Endothelial cell of umbilical vein (primary cell): ENCODE results near the gene APRT. TPM values are rescaled to one million over a fixed set of nuclear protein-coding genes. Genes with fewer than 3 reads are reported as not detected.

Source experiments
- BruUV-seq: library from RNA; stranded (reverse); fragments of 400-500 nt; replicated peaks from 2 replicates; lab custom pipeline; 2021; lab: Mats Ljungman, UMichigan
- CTCF ChIA-PET: fragments of 300-600, 350-600 bp; sonication (Branson Sonifier 250); formaldehyde crosslinking; loops from one replicate; lab custom pipeline; 2021; ENCODE audit warnings: antibody characterized with exemption, inconsistent platforms; lab: Charles Lee
- POLR2A ChIA-PET: fragments of 300-600, 350-600 bp; sonication (Branson Sonifier 250); formaldehyde crosslinking; loops from one replicate; lab custom pipeline; 2021; ENCODE audit warnings: antibody characterized with exemption, inconsistent platforms; lab: Charles Lee
- DNase-seq: peaks from one replicate; pipeline ENCODE4 v3.0.0-alpha.2; 2011; ENCODE audit warnings: low read depth, low spot score
- FAIRE-seq: peaks from 2 replicates; lab custom pipeline; 2011; peaks lifted over from hg19 to GRCh38; lab: Jason Lieb, UNC
- H2AFZ ChIP-seq: 2 replicates; pipeline ENCODE4 v1.6.0; 2012; ENCODE audit warnings: low read depth, low read length, control low read depth, inconsistent platforms
- H3K27ac ChIP-seq: 2 replicates; pipeline ENCODE4 v1.5.1; 2011; ENCODE audit warnings: low read depth, mild to moderate bottlenecking, control low read depth, low read length, moderate library complexity; ENCODE audit not compliant: insufficient read depth
- H3K27me3 ChIP-seq, 2 experiments: 2 replicates each; pipeline versions ENCODE4 v1.6.0 to v1.6.1; 2011; ENCODE audit warnings: low read length in 2 of 2, mixed read lengths in 1 of 2; ENCODE audit not compliant: control insufficient read depth in 2 of 2, insufficient read depth in 2 of 2
- H3K36me3 ChIP-seq, 2 experiments: 2 replicates in 1 of 2; 3 replicates in 1 of 2; pipeline ENCODE4 v1.5.1; 2011; ENCODE audit warnings: low read length in 2 of 2, mild to moderate bottlenecking in 1 of 2, moderate library complexity in 1 of 2; ENCODE audit not compliant: control insufficient read depth in 2 of 2, insufficient read depth in 2 of 2; ENCODE audit errors: extremely low read depth in 1 of 2
- H3K4me1 ChIP-seq: 3 replicates; pipeline ENCODE4 v1.5.1; 2011; ENCODE audit warnings: mild to moderate bottlenecking, low read length; ENCODE audit not compliant: control insufficient read depth, insufficient read depth; ENCODE audit errors: extremely low read depth
- H3K4me2 ChIP-seq: 2 replicates; pipeline ENCODE4 v1.6.1; 2011; ENCODE audit warnings: low read length, control low read depth, mixed read lengths; ENCODE audit not compliant: insufficient read depth
- H3K4me3 ChIP-seq, 3 experiments: fragments of 200-600 bp in 1 of 3; sonication (generic), shearing (Covaris generic) in 1 of 3; replicated peaks in 1 of 3; 2 replicates each; pipeline ENCODE4 v1.5.1; 2011 to 2016; ENCODE audit warnings: control low read depth in 3 of 3, low read length in 3 of 3, mild to moderate bottlenecking in 2 of 3, inconsistent platforms in 1 of 3, low read depth in 1 of 3, moderate library complexity in 1 of 3; ENCODE audit not compliant: insufficient read depth in 1 of 3
- H3K79me2 ChIP-seq: 2 replicates; pipeline ENCODE4 v1.6.0; 2012; ENCODE audit warnings: low read length, inconsistent platforms; ENCODE audit not compliant: control insufficient read depth, insufficient read depth
- H3K9ac ChIP-seq: replicated peaks from 2 replicates; pipeline ENCODE3; 2011; ENCODE audit warnings: low read length, control low read depth; ENCODE audit not compliant: insufficient read depth; ENCODE audit errors: extremely low read depth
- H3K9me1 ChIP-seq: replicated peaks from 3 replicates; pipeline ENCODE4 v1.6.0; 2011; ENCODE audit warnings: mild to moderate bottlenecking, low read length; ENCODE audit not compliant: control insufficient read depth, insufficient read depth; ENCODE audit errors: extremely low read depth
- H3K9me3 ChIP-seq: replicated peaks from 2 replicates; pipeline ENCODE4 v1.5.1; 2012; ENCODE audit warnings: low read length, inconsistent platforms; ENCODE audit not compliant: control insufficient read depth, insufficient read depth
- H4K20me1 ChIP-seq: replicated peaks from 2 replicates; pipeline ENCODE3; 2011; ENCODE audit warnings: mild to moderate bottlenecking, low read length; ENCODE audit not compliant: control insufficient read depth, insufficient read depth; ENCODE audit errors: extremely low read depth
- CTCF ChIP-seq, 2 donors: IDR thresholded peaks; 1 replicate in 1 of 2; 2 replicates in 1 of 2; pipeline ENCODE4 v1.5.1; 2011; ENCODE audit warnings: low read length in 2 of 2, mild to moderate bottlenecking in 2 of 2, moderate library complexity in 2 of 2, control low read depth in 1 of 2, inconsistent platforms in 1 of 2, low read depth in 1 of 2; ENCODE audit not compliant: insufficient read depth in 1 of 2; ENCODE audit errors: extremely low read depth in 1 of 2
- EZH2 ChIP-seq: IDR thresholded peaks from 2 replicates; pipeline ENCODE4 v1.6.1; 2012; ENCODE audit warnings: borderline replicate concordance, low read depth, mild to moderate bottlenecking, moderate library complexity, low read length, inconsistent platforms; ENCODE audit not compliant: severe bottlenecking
- FOS ChIP-seq: IDR thresholded peaks from 2 replicates; pipeline ENCODE4 v1.6.1; 2011; ENCODE audit warnings: mild to moderate bottlenecking, low read length, moderate library complexity, borderline replicate concordance; ENCODE audit not compliant: insufficient read depth
- GATA2 ChIP-seq: IDR thresholded peaks from 2 replicates; pipeline ENCODE4 v1.7.0; 2011; ENCODE audit warnings: low read depth, mild to moderate bottlenecking, moderate library complexity, mixed read lengths, low read length; ENCODE audit not compliant: insufficient read length, insufficient read depth
- JUN ChIP-seq: IDR thresholded peaks from 2 replicates; pipeline ENCODE4 v1.6.1; 2011; ENCODE audit warnings: borderline replicate concordance, low read depth; ENCODE audit not compliant: insufficient read length, insufficient read depth
- MAX ChIP-seq: IDR thresholded peaks from 2 replicates; pipeline ENCODE4 v1.6.1; 2011; ENCODE audit not compliant: insufficient read depth, insufficient read length
- MYC ChIP-seq: IDR thresholded peaks from one replicate; pipeline ENCODE4 v1.6.1; 2011; ENCODE audit warnings: mild to moderate bottlenecking, low read depth, low read length
- POLR2A ChIP-seq: IDR thresholded peaks from 2 replicates; pipeline ENCODE4 v1.6.1; 2012; ENCODE audit warnings: low read depth, mild to moderate bottlenecking, control low read depth, low read length
- POLR2AphosphoS5 ChIP-seq: IDR thresholded peaks from 2 replicates; pipeline ENCODE4 v1.6.1; 2012; ENCODE audit warnings: low read depth, mild to moderate bottlenecking, control low read depth, low read length, moderate library complexity; ENCODE audit not compliant: insufficient read depth
- dilution Hi-C: fragments of 300-500 bp; cut with MboI; formaldehyde crosslinking; loops from one replicate; pipeline ENCODE4 v1.15.0; 2019; ENCODE audit warnings: low sequenced_read_pairs; ENCODE audit not compliant: extremely low pct_ligation_motif_present
- intact Hi-C: fragments of 100-400 bp; cut with micrococcal nuclease; formaldehyde crosslinking; loops from one replicate; pipeline ENCODE4 v1.10.0; 2022
- polyA plus RNA-seq, 4 experiments: library from polyadenylated mRNA; depleted of rRNA in 3 of 4; stranded (reverse) in 3 of 4; unstranded in 1 of 4; fragments of >200 nt; gene quantifications; 2 replicates each; pipeline versions ENCODE4 v1.2.1 to v1.2.3, GENCODE V29; 2011 to 2012; ENCODE audit warnings: missing spikeins in 1 of 4
- total RNA-seq: library from RNA; stranded (reverse); gene quantifications from 2 replicates; pipeline ENCODE4 v1.2.3, GENCODE V29; 2021

Gene APRT
- total and polyA plus RNA-seq, 2 donors (not counting 3 experiments of a cell fraction or from before 2014, with no cell fraction given) = 143 to 152 TPM

GRCh38 chr16:88770461-88771293 is 41.1 kb downstream of the APRT start:
- BruUV-seq = no TSS peak
- Histone ChIP-seq H3K4me1 (peaks cover 45% of the 10 kb centered on the region), H3K9me3 (no peaks in the 10 kb centered on the region), H3K4me3 (no peak overlapping the region), H3K36me3 (peaks cover 0 to 1% of the 10 kb centered on the region in 2 experiments), H3K4me2 (no peak overlapping the region), H3K27ac (peak overlapping the region; percentile 16), H2AFZ (no peak overlapping the region), H3K9ac (no peak overlapping the region), H3K27me3 (no peaks in the 10 kb centered on the region), H3K9me1 (no peaks in the 10 kb centered on the region), H4K20me1 (no peaks in the 10 kb centered on the region), H3K79me2 (peaks cover 97% of the 10 kb centered on the region)
- peak; percentile 21 for FAIRE-seq
- intact Hi-C loops (no loop called here), dilution Hi-C loops (no loop called here)
- TF ChIP-seq POLR2AphosphoS5 (peak; percentile 14), GATA2 (peak; percentile 43), EZH2 (no peak)
- peak; percentile 64 for DNase-seq
- POLR2A ChIA-PET = no interaction called here
- CTCF ChIA-PET = interaction anchor here (1.5 to 6.4 kb wide), 2 partner anchors 13 to 34 kb away, joined by 7 to 35 read pairs; partner anchors contain the start of gene PIEZO1

- ChIA-PET CTCF (interaction anchor here (1.4 to 6.4 kb wide), 4 partner anchors 9 to 33 kb away, joined by 3 to 35 read pairs (median 7); partner anchors contain the start of gene PIEZO1), POLR2A (no interaction called here)
- Histone ChIP-seq H3K36me3 (peaks cover 0 to 4% of the 10 kb centered on the region in 2 experiments), H3K79me2 (peaks cover 95% of the 10 kb centered on the region), H3K9me1 (no peaks in the 10 kb centered on the region), H3K4me3 (no peak overlapping the region), H3K4me1 (peaks cover 45% of the 10 kb centered on the region), H2AFZ (no peak overlapping the region), H3K9ac (no peak overlapping the region), H3K9me3 (no peaks in the 10 kb centered on the region), H3K4me2 (no peak overlapping the region), H3K27ac (no peak overlapping the region), H3K27me3 (no peaks in the 10 kb centered on the region), H4K20me1 (no peaks in the 10 kb centered on the region)
- no peak for FAIRE-seq
- dilution Hi-C loops (no loop called here), intact Hi-C loops (no loop called here)
- TF ChIP-seq POLR2A (no peak), JUN (no peak), GATA2 (no peak), FOS (no peak), POLR2AphosphoS5 (no peak), MAX (no peak), CTCF (IDR thresholded peaks at IDR 0.05; ENCODE audit: extremely low read depth in 1 of 2, insufficient read depth in 1 of 2, low read depth in 1 of 2, low read length in 2 of 2) (no peak), MYC (no peak), EZH2 (no peak)
- peak; percentile 31 for DNase-seq
- BruUV-seq = no TSS peak
Observed at GRCh38 chr16:88769617-88770460, 41.9 kb downstream of the APRT start.
